HCT116 (cell line): ENCODE results near the gene RNF8.

Experiments used
- CTCF ChIP-seq, 3 experiments: fragments of 200-600 bp in 1 of 3; sonication (generic) in 1 of 3; IDR thresholded peaks in 2 of 3; conservative IDR thresholded peaks in 1 of 3; 2 replicates each; pipeline ENCODE4 v1.5.1; 2012 to 2017; ENCODE audit warnings: low read depth in 2 of 3, low read length in 2 of 3, antibody characterized with exemption in 1 of 3, borderline replicate concordance in 1 of 3, control low read depth in 1 of 3, mild to moderate bottlenecking in 1 of 3, mixed read lengths in 1 of 3, mixed run types in 1 of 3, moderate library complexity in 1 of 3; ENCODE audit not compliant: insufficient read depth in 1 of 3
- EZH2 ChIP-seq: fragments of 200-600 bp; sonication (generic); IDR thresholded peaks from 2 replicates; pipeline ENCODE4 v1.6.1; 2017; ENCODE audit warnings: antibody characterized with exemption, mixed run types
- EZH2phosphoT487 ChIP-seq: fragments of 200-600 bp; IDR thresholded peaks from 2 replicates; pipeline ENCODE4 v1.6.1; 2018; ENCODE audit warnings: antibody characterized with exemption, borderline replicate concordance
- POLR2A ChIP-seq: IDR thresholded peaks from 2 replicates; pipeline ENCODE4 v1.7.0; 2011; ENCODE audit warnings: borderline replicate concordance; ENCODE audit not compliant: insufficient read depth, insufficient read length; ENCODE audit errors: extremely low read depth
- POLR2AphosphoS5 ChIP-seq: IDR thresholded peaks from 2 replicates; pipeline ENCODE4 v1.6.1; 2011; ENCODE audit warnings: mild to moderate bottlenecking, low read depth, low read length, moderate library complexity
- REST ChIP-seq: IDR thresholded peaks from 2 replicates; pipeline ENCODE4 v1.6.1; 2012; ENCODE audit warnings: low read depth
- SIN3A ChIP-seq: IDR thresholded peaks from 2 replicates; pipeline ENCODE4 v1.6.1; 2012; ENCODE audit warnings: low read depth

GRCh38 chr6:37309692-37310091, 44.1 kb upstream of the RNF8 start:
- TF ChIP-seq POLR2AphosphoS5 (no peak), CTCF (IDR thresholded peaks at IDR 0.05 in 2 of 3, conservative IDR thresholded peaks at IDR 0.05 in 1 of 3; ENCODE audit: borderline replicate concordance in 1 of 3, insufficient read depth in 1 of 3, low read depth in 2 of 3, low read length in 2 of 3) (no peak), SIN3A (no peak), REST (no peak), POLR2A (no peak), EZH2phosphoT487 (no peak), EZH2 (no peak)
